Activated T-helper 1 cell treated with anti-CD3 and anti-CD28 coated beads, Interleukin-12 subunit alpha, Interleukin-12 subunit beta, Interleukin-2, Interleukin-4 antibody, amounts not matched to agents 30 ng/mL and 10 ng/mL and 1 ng/mL, durations not matched to agents 14 hours and 24 hours and 36 hours (primary cell): ENCODE data around the gene ANKS1B. TPM values are rescaled to one million over a fixed set of nuclear protein-coding genes. Genes with fewer than 3 reads are reported as not detected.
"Not testable (repeated sequence)": the region's sequence is repeated elsewhere in the genome, so short reads cannot be mapped to it uniquely, and the experiment has no call there.

Source experiments
- DNase-seq: peaks from one replicate; pipeline ENCODE4 v3.0.0; 2021; ENCODE audit warnings: low spot score
- H3K27ac Mint-ChIP-seq: one replicate; pipeline ENCODE4 v1.8.0; 2021; ENCODE audit warnings: mild to moderate bottlenecking, mixed read lengths
- H3K27me3 Mint-ChIP-seq: one replicate; pipeline ENCODE4 v1.8.0; 2022; ENCODE audit warnings: mild to moderate bottlenecking, moderate library complexity, mixed read lengths; ENCODE audit not compliant: insufficient read depth
- H3K36me3 Mint-ChIP-seq: one replicate; pipeline ENCODE4 v1.8.0; 2021; ENCODE audit warnings: low read depth, mixed read lengths
- H3K4me1 Mint-ChIP-seq: one replicate; pipeline ENCODE4 v1.8.0; 2021; ENCODE audit warnings: low read depth, mixed read lengths
- H3K4me3 Mint-ChIP-seq: one replicate; pipeline ENCODE4 v1.8.0; 2021; ENCODE audit warnings: mild to moderate bottlenecking, moderate library complexity, mixed read lengths
- H3K9me3 Mint-ChIP-seq: one replicate; pipeline ENCODE4 v1.8.0; 2021; ENCODE audit warnings: mixed read lengths
- intact Hi-C: fragments of 100-400 bp; cut with micrococcal nuclease; formaldehyde crosslinking; loops from one replicate; pipeline ENCODE4 v1.15.1; 2024
- total RNA-seq: library from RNA; stranded (reverse); gene quantifications from 2 replicates; pipeline ENCODE4 v1.2.3, GENCODE V29; 2022

The ANKS1B gene
- total RNA-seq, 1 donor from 2014 or later: 2.8 TPM

- Mint-ChIP-seq H3K36me3 (no peaks in the 10 kb centered on the region), H3K4me1 (no peaks in the 10 kb centered on the region), H3K9me3 (no peaks in the 10 kb centered on the region), H3K27ac (no peak overlapping the region), H3K4me3 (no peak overlapping the region), H3K27me3 (peaks cover 8% of the 10 kb centered on the region)
- intact Hi-C loops: loop anchor here (1.0 to 10.0 kb wide), 6 partner anchors 272 to 573 kb away; no protein-coding TSS in a partner anchor
- DNase-seq: no peak
Measured at GRCh38 chr12:98997899-98998298, 986.8 kb downstream of the ANKS1B start.

GRCh38 chr12:98990648-98991047 lies 994.1 kb downstream of the ANKS1B start:
- Mint-ChIP-seq H3K4me3 (no peak overlapping the region), H3K27me3 (peaks cover 4% of the 10 kb centered on the region), H3K27ac (no peak overlapping the region), H3K36me3 (no peaks in the 10 kb centered on the region), H3K9me3 (no peaks in the 10 kb centered on the region), H3K4me1 (no peaks in the 10 kb centered on the region)
- DNase-seq: no peak
- intact Hi-C loops: loop anchor here (10.0 kb wide), 1 partner anchor 566 kb away; no protein-coding TSS in a partner anchor

GRCh38 chr12:98985156-98985555 lies 999.6 kb downstream of the ANKS1B start:
- H3K36me3 Mint-ChIP-seq: no peaks in the 10 kb centered on the region
- no peaks in the 10 kb centered on the region for H3K9me3 Mint-ChIP-seq
- H3K27me3 Mint-ChIP-seq: peaks cover 2% of the 10 kb centered on the region
- H3K4me3 Mint-ChIP-seq: no peak overlapping the region
- intact Hi-C loops: no loop called here
- H3K4me1 Mint-ChIP-seq: no peaks in the 10 kb centered on the region
- DNase-seq: no peak
- H3K27ac Mint-ChIP-seq: no peak overlapping the region

- Mint-ChIP-seq H3K27me3 (no peaks in the 10 kb centered on the region), H3K36me3 (no peaks in the 10 kb centered on the region), H3K4me1 (no peaks in the 10 kb centered on the region), H3K4me3 (no peak overlapping the region), H3K9me3 (no peaks in the 10 kb centered on the region), H3K27ac (no peak overlapping the region)
- DNase-seq: no peak
- intact Hi-C loops: no loop called here
Measured at GRCh38 chr12:98983647-98984046, 1001.1 kb downstream of the ANKS1B start.

GRCh38 chr12:98980508-98980907 lies 1004.2 kb downstream of the ANKS1B start:
- H3K9me3 Mint-ChIP-seq: no peaks in the 10 kb centered on the region
- H3K36me3 Mint-ChIP-seq: no peaks in the 10 kb centered on the region
- no peaks in the 10 kb centered on the region for H3K4me1 Mint-ChIP-seq
- no peak for DNase-seq
- H3K27ac Mint-ChIP-seq: no peak overlapping the region
- peaks cover 5% of the 10 kb centered on the region for H3K27me3 Mint-ChIP-seq
- H3K4me3 Mint-ChIP-seq: no peak overlapping the region
- intact Hi-C loops: no loop called here

GRCh38 chr12:98977186-98977585 lies 1007.5 kb downstream of the ANKS1B start:
- Mint-ChIP-seq H3K27me3 (peaks cover 7% of the 10 kb centered on the region), H3K27ac (no peak overlapping the region), H3K9me3 (no peaks in the 10 kb centered on the region), H3K4me3 (no peak overlapping the region), H3K4me1 (no peaks in the 10 kb centered on the region), H3K36me3 (no peaks in the 10 kb centered on the region)
- no peak for DNase-seq
- intact Hi-C loops: no loop called here

- intact Hi-C loops: no loop called here
- Mint-ChIP-seq H3K4me1 (no peaks in the 10 kb centered on the region), H3K27me3 (peaks cover 7% of the 10 kb centered on the region), H3K36me3 (no peaks in the 10 kb centered on the region), H3K4me3 (no peak overlapping the region), H3K27ac (no peak overlapping the region), H3K9me3 (no peaks in the 10 kb centered on the region)
- no peak for DNase-seq
Measured at GRCh38 chr12:98974767-98975381, 1009.9 kb downstream of the ANKS1B start.

- H3K9me3 Mint-ChIP-seq: no peaks in the 10 kb centered on the region
- no peak for DNase-seq
- H3K4me3 Mint-ChIP-seq: no peak overlapping the region
- intact Hi-C loops: no loop called here
- H3K27ac Mint-ChIP-seq: no peak overlapping the region
- H3K36me3 Mint-ChIP-seq: no peaks in the 10 kb centered on the region
- peaks cover 10% of the 10 kb centered on the region for H3K27me3 Mint-ChIP-seq
- H3K4me1 Mint-ChIP-seq: no peaks in the 10 kb centered on the region
Measured at GRCh38 chr12:98973395-98973794, 1011.3 kb downstream of the ANKS1B start.

GRCh38 chr12:98970950-98971349 lies 1013.8 kb downstream of the ANKS1B start:
- H3K9me3 Mint-ChIP-seq: no peaks in the 10 kb centered on the region
- H3K4me1 Mint-ChIP-seq: no peaks in the 10 kb centered on the region
- intact Hi-C loops: no loop called here
- no peak for DNase-seq
- H3K4me3 Mint-ChIP-seq: no peak overlapping the region
- no peak overlapping the region for H3K27ac Mint-ChIP-seq
- no peaks in the 10 kb centered on the region for H3K36me3 Mint-ChIP-seq
- peaks cover 9% of the 10 kb centered on the region for H3K27me3 Mint-ChIP-seq

GRCh38 chr12:98970210-98970609 lies 1014.5 kb downstream of the ANKS1B start:
- intact Hi-C loops: no loop called here
- H3K4me1 Mint-ChIP-seq: no peaks in the 10 kb centered on the region
- no peaks in the 10 kb centered on the region for H3K9me3 Mint-ChIP-seq
- peaks cover 5% of the 10 kb centered on the region for H3K27me3 Mint-ChIP-seq
- no peaks in the 10 kb centered on the region for H3K36me3 Mint-ChIP-seq
- no peak for DNase-seq
- H3K27ac Mint-ChIP-seq: no peak overlapping the region
- H3K4me3 Mint-ChIP-seq: no peak overlapping the region

- Mint-ChIP-seq H3K4me3 (no peak overlapping the region), H3K36me3 (no peaks in the 10 kb centered on the region), H3K9me3 (no peaks in the 10 kb centered on the region), H3K4me1 (no peaks in the 10 kb centered on the region), H3K27ac (no peak overlapping the region), H3K27me3 (peaks cover 4% of the 10 kb centered on the region)
- intact Hi-C loops: no loop called here
- DNase-seq: no peak
Measured at GRCh38 chr12:98968896-98969295, 1015.8 kb downstream of the ANKS1B start.

GRCh38 chr12:98957135-98957534 lies 1027.6 kb downstream of the ANKS1B start:
- H3K27me3 Mint-ChIP-seq, H3K4me3 Mint-ChIP-seq, H3K9me3 Mint-ChIP-seq, H3K36me3 Mint-ChIP-seq, intact Hi-C loops, H3K27ac Mint-ChIP-seq, DNase-seq, H3K4me1 Mint-ChIP-seq: not testable (repeated sequence)

- Mint-ChIP-seq H3K36me3 (no peaks in the 10 kb centered on the region), H3K27ac (no peak overlapping the region), H3K27me3 (no peaks in the 10 kb centered on the region), H3K4me1 (no peaks in the 10 kb centered on the region), H3K4me3 (no peak overlapping the region), H3K9me3 (no peaks in the 10 kb centered on the region)
- DNase-seq: no peak
- intact Hi-C loops: no loop called here
Measured at GRCh38 chr12:98955284-98955683, 1029.5 kb downstream of the ANKS1B start.

GRCh38 chr12:98954506-98954905 lies 1030.2 kb downstream of the ANKS1B start:
- Mint-ChIP-seq H3K4me3 (no peak overlapping the region), H3K4me1 (no peaks in the 10 kb centered on the region), H3K27ac (no peak overlapping the region), H3K36me3 (no peaks in the 10 kb centered on the region), H3K27me3 (no peaks in the 10 kb centered on the region), H3K9me3 (no peaks in the 10 kb centered on the region)
- DNase-seq: no peak
- intact Hi-C loops: no loop called here
